Measurements from ENCODE around the gene LAGE3.

LAGE3 gene

GRCh38 chrX:154495472-154495922 is 16.4 kb upstream of the LAGE3 start:
- Histone ChIP-seq H3K36me3 (ENCODE audit: control insufficient read depth, insufficient read depth, low read length) (no peaks in the 10 kb centered on the region), H3K9me3 (ENCODE audit: control insufficient read depth, insufficient read depth, low read length) (no peaks in the 10 kb centered on the region), H3K9ac (ENCODE audit: low read depth, low read length) (no peak overlapping the region), H3K4me3 (ENCODE audit: low read depth, low read length) (no peak overlapping the region), H3K27me3 (ENCODE audit: control insufficient read depth, insufficient read depth, low read length) (no peaks in the 10 kb centered on the region), H3K4me1 (ENCODE audit: control insufficient read depth, insufficient read depth, low read length) (no peaks in the 10 kb centered on the region)

DNA sequence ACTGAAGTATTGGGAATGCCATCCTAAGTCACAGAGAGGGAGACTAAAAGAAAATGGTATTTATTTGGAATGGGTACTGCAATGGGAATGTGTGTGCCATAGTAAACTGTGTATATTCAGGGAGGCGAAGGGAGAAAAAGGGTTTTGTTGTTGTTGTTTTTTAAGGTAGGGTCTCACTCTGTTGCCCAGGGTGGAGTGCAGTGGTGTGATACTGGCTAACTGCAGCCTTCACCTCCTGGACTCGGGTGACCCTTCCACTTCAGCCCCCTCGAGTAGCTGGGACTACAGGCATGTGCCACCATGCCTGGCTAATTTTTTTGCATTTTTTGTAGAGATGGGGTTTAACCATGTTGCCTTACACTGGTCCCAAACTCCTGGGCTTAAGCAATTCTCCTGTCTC is 15.6 kb upstream of the LAGE3 start:
- peaks cover 2% of the 10 kb centered on the region for H3K4me1 ChIP-seq (ENCODE audit: control insufficient read depth, insufficient read depth, low read length)
- H3K36me3 ChIP-seq (ENCODE audit: control insufficient read depth, insufficient read depth, low read length): no peaks in the 10 kb centered on the region
- H3K9ac ChIP-seq (ENCODE audit: low read depth, low read length): no peak overlapping the region
- no peaks in the 10 kb centered on the region for H3K9me3 ChIP-seq (ENCODE audit: control insufficient read depth, insufficient read depth, low read length)
- H3K4me3 ChIP-seq (ENCODE audit: low read depth, low read length): no peak overlapping the region
- no peaks in the 10 kb centered on the region for H3K27me3 ChIP-seq (ENCODE audit: control insufficient read depth, insufficient read depth, low read length)

GRCh38 chrX:154490414-154491083 is 11.5 kb upstream of the LAGE3 start, which contains the start of gene SLC10A3:
SLC10A3 (minus strand) TSS chrX:154490629; CDS start chrX:154488940, 1,689 bp downstream.
- peaks cover 4% of the 10 kb centered on the region for H3K4me1 ChIP-seq (ENCODE audit: control insufficient read depth, insufficient read depth, low read length)
- H3K9ac ChIP-seq (ENCODE audit: low read depth, low read length): peak within 1 kb of the TSS; percentile 70
- no peaks in the 10 kb centered on the region for H3K9me3 ChIP-seq (ENCODE audit: control insufficient read depth, insufficient read depth, low read length)
- peak within 1 kb of the TSS; percentile 61 for H3K4me3 ChIP-seq (ENCODE audit: low read depth, low read length)
- peaks cover 4% of the 10 kb centered on the region for H3K36me3 ChIP-seq (ENCODE audit: control insufficient read depth, insufficient read depth, low read length)
- H3K27me3 ChIP-seq (ENCODE audit: control insufficient read depth, insufficient read depth, low read length): peaks cover 4% of the 10 kb centered on the region

- H3K9ac ChIP-seq (ENCODE audit: low read depth, low read length): no peak overlapping the region
- peaks cover 4% of the 10 kb centered on the region for H3K27me3 ChIP-seq (ENCODE audit: control insufficient read depth, insufficient read depth, low read length)
- peaks cover 4% of the 10 kb centered on the region for H3K4me1 ChIP-seq (ENCODE audit: control insufficient read depth, insufficient read depth, low read length)
- H3K36me3 ChIP-seq (ENCODE audit: control insufficient read depth, insufficient read depth, low read length): peaks cover 5% of the 10 kb centered on the region
- H3K4me3 ChIP-seq (ENCODE audit: low read depth, low read length): peak overlapping the region; percentile 52
- H3K9me3 ChIP-seq (ENCODE audit: control insufficient read depth, insufficient read depth, low read length): no peaks in the 10 kb centered on the region
Measured at GRCh38 chrX:154490021-154490413, 10.9 kb upstream of the LAGE3 start.

DNA sequence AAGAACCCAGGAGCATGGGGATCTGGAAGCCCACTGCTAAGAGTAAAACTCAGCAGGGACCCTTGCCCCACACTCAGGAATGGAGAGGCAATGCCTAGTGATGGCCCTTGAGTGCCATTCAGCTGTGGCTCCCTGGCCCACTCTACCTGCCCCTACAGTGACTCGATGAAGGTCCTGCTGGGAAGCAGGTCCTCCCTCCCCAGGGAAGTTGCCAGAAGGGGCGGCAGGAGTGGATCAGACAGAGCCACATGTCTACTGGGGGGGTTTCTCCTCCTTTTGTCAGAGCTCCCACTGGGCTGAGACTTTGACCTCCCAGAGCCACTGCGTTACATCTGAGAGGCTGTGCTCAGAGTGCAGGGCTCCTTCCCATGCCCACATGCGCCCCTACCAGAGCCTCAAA is 10.1 kb upstream of the LAGE3 start:
- Histone ChIP-seq H3K9me3 (ENCODE audit: control insufficient read depth, insufficient read depth, low read length) (no peaks in the 10 kb centered on the region), H3K4me1 (ENCODE audit: control insufficient read depth, insufficient read depth, low read length) (peaks cover 4% of the 10 kb centered on the region), H3K9ac (ENCODE audit: low read depth, low read length) (no peak overlapping the region), H3K27me3 (ENCODE audit: control insufficient read depth, insufficient read depth, low read length) (peaks cover 4% of the 10 kb centered on the region), H3K36me3 (ENCODE audit: control insufficient read depth, insufficient read depth, low read length) (peaks cover 13% of the 10 kb centered on the region), H3K4me3 (ENCODE audit: low read depth, low read length) (no peak overlapping the region)

DNA sequence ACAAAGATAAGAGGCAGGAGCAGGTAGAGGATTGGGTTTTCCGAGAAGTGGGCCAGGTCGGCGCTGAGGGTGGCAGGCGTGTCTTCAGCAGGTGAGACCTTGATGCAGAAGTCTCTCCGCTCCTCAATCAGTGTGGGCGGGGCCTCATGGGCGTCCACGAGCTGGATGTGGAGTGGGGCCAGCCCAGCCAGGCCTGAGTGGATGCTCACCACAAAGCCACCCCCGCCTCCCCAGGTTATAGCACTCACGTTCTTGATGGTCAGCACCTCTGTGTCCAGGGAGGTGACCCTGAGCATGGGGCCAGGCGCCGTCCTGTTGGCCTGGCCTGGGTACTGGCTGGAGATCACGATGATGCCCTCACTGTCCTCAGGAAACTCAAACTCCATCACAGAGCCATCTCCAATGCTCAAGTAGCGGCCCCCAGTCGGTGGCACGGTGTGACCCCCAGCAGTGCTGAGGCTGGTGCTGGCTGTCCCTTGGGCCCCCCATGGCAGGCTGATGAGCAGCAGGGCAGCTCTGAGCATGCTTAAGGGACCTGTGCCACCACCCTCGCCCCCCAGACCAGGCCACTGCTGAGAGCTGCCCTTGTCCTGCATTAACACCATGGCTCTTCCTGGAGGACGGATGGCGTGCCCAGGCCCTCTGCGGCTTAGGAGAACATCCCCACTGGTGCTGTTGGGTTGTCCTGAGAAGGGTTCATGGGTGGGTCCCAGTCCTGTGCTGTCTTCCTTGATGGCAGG is 9.4 kb upstream of the LAGE3 start:
- Histone ChIP-seq H3K4me1 (ENCODE audit: control insufficient read depth, insufficient read depth, low read length) (peaks cover 4% of the 10 kb centered on the region), H3K27me3 (ENCODE audit: control insufficient read depth, insufficient read depth, low read length) (peaks cover 4% of the 10 kb centered on the region), H3K9me3 (ENCODE audit: control insufficient read depth, insufficient read depth, low read length) (peaks cover 3% of the 10 kb centered on the region), H3K9ac (ENCODE audit: low read depth, low read length) (no peak overlapping the region), H3K4me3 (ENCODE audit: low read depth, low read length) (no peak overlapping the region), H3K36me3 (ENCODE audit: control insufficient read depth, insufficient read depth, low read length) (peaks cover 13% of the 10 kb centered on the region)

- Histone ChIP-seq H3K4me1 (ENCODE audit: control insufficient read depth, insufficient read depth, low read length) (peaks cover 4% of the 10 kb centered on the region), H3K36me3 (ENCODE audit: control insufficient read depth, insufficient read depth, low read length) (peaks cover 13% of the 10 kb centered on the region), H3K9ac (ENCODE audit: low read depth, low read length) (no peak overlapping the region)
Measured at GRCh38 chrX:154487518-154488290, 8.6 kb upstream of the LAGE3 start.

DNA sequence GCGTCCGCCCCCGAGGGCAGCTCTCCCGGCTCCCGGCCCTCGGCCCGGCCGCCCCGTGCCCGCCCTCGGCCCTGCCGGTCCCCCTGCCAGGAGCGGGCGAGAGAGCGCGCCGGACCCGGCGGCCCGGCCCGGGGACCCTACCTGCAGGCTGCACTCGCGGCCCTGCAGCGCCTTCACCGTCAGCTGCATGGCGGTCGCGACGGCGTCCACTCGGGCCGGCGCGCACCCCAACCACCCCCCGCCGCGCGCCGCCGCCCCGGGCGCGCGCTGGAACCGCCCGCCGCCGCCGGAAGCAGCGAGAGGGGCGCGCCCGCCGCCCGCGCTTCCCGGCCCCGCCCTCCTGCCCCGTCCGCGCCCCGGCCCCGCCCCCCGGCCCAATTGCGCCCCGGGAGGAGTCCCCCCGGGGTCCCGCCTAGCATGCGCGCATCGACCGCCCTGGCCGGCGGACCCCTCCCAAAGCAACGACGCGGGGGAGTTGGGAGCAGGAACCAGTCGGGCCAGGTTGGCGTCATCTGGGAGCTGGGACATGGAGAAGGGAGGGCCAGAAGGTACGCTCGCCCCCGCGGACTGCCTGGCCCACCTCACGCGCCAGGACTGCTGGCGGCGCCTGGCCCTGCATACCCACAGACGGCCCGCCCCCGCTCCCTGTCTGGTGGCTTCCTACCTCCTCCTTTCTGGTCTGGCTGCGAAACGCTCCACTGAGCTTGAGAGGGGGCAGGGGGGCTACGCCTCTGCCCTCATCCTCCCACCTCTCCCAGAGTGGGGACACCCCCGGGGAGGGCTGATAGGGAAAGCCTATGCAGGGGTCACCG is 7.5 kb upstream of the LAGE3 start, which contains the start of gene UBL4A:
Gene UBL4A, minus strand, starts transcription at position 220 of the 812 bp plus-strand sequence. Its CDS starts 31 bp downstream, at position 189.
- peaks cover 4% of the 10 kb centered on the region for H3K4me1 ChIP-seq (ENCODE audit: control insufficient read depth, insufficient read depth, low read length)
- H3K27me3 ChIP-seq (ENCODE audit: control insufficient read depth, insufficient read depth, low read length): peaks cover 4% of the 10 kb centered on the region
- H3K9ac ChIP-seq (ENCODE audit: low read depth, low read length): no peak within 1 kb of the TSS
- H3K4me3 ChIP-seq (ENCODE audit: low read depth, low read length): peak within 1 kb of the TSS; percentile 53
- peaks cover 13% of the 10 kb centered on the region for H3K36me3 ChIP-seq (ENCODE audit: control insufficient read depth, insufficient read depth, low read length)
- H3K9me3 ChIP-seq (ENCODE audit: control insufficient read depth, insufficient read depth, low read length): peaks cover 5% of the 10 kb centered on the region

More at GRCh38 chrX:154487518-154488290, 8.6 kb upstream of the LAGE3 start:
- no peak overlapping the region for H3K4me3 ChIP-seq (ENCODE audit: low read depth, low read length)
- peaks cover 5% of the 10 kb centered on the region for H3K9me3 ChIP-seq (ENCODE audit: control insufficient read depth, insufficient read depth, low read length)
- peaks cover 4% of the 10 kb centered on the region for H3K27me3 ChIP-seq (ENCODE audit: control insufficient read depth, insufficient read depth, low read length)

DNA sequence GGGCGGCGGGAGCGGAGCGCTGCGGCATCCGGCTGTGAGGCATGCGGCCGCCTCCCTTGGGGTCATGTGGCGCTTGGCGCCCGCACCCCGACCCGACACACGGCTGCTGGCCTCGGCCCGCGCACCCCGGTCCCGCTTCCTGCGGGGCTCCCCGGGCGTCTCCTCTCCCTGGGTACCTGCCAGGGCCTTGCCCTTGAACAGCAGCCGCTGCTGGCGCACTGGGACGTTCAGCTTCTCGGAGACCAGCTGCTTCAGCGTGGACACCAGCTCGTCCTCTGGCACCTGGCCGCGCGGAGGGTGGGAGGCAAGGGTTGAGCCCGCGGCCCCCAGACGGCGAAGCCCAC is 6.9 kb upstream of the LAGE3 start:
- H3K4me1 ChIP-seq (ENCODE audit: control insufficient read depth, insufficient read depth, low read length): peaks cover 4% of the 10 kb centered on the region
- H3K27me3 ChIP-seq (ENCODE audit: control insufficient read depth, insufficient read depth, low read length): peaks cover 4% of the 10 kb centered on the region
- peaks cover 5% of the 10 kb centered on the region for H3K9me3 ChIP-seq (ENCODE audit: control insufficient read depth, insufficient read depth, low read length)
- H3K4me3 ChIP-seq (ENCODE audit: low read depth, low read length): peak overlapping the region; percentile 53
- H3K36me3 ChIP-seq (ENCODE audit: control insufficient read depth, insufficient read depth, low read length): peaks cover 13% of the 10 kb centered on the region
- H3K9ac ChIP-seq (ENCODE audit: low read depth, low read length): no peak overlapping the region

- peaks cover 4% of the 10 kb centered on the region for H3K27me3 ChIP-seq (ENCODE audit: control insufficient read depth, insufficient read depth, low read length)
- H3K4me1 ChIP-seq (ENCODE audit: control insufficient read depth, insufficient read depth, low read length): peaks cover 4% of the 10 kb centered on the region
- H3K9ac ChIP-seq (ENCODE audit: low read depth, low read length): no peak overlapping the region
Measured at GRCh38 chrX:154485150-154486051, 6.3 kb upstream of the LAGE3 start.

More at GRCh38 chrX:154485150-154486051, 6.3 kb upstream of the LAGE3 start:
- H3K4me3 ChIP-seq (ENCODE audit: low read depth, low read length): peak overlapping the region; percentile 53
- peaks cover 13% of the 10 kb centered on the region for H3K36me3 ChIP-seq (ENCODE audit: control insufficient read depth, insufficient read depth, low read length)
- H3K9me3 ChIP-seq (ENCODE audit: control insufficient read depth, insufficient read depth, low read length): peaks cover 5% of the 10 kb centered on the region
